HG03064 (cell line): ENCODE data around the gene MAP1B.
"Not testable (repeated sequence)": the region's sequence is repeated elsewhere in the genome, so short reads cannot be mapped to it uniquely, and the experiment has no call there.

ENCODE experiments used
- ATAC-seq: cut with Tn5 transposase; IDR thresholded peaks from one replicate; pipeline ENCODE4 v1.9.1; 2021; ENCODE audit warnings: low read depth; ENCODE audit not compliant: unreplicated experiment

MAP1B gene

DNA sequence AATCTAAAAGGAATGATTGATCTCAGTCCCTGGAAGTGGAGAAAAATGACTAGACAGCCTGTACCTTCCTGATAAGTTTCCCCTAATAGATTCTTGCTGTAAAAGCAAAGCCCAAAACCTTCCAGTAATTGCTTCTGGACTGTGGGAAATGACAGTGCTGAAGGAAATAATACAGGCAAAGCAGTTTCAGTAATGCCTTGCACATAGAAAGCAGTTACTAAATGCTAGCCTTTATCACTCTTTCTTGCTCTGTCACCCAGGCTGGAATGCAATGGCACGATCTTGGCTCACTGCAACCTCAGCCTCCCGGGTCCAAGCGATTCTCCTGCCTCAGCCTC is 50.3 kb downstream of the MAP1B start:
- ATAC-seq: no peak

DNA sequence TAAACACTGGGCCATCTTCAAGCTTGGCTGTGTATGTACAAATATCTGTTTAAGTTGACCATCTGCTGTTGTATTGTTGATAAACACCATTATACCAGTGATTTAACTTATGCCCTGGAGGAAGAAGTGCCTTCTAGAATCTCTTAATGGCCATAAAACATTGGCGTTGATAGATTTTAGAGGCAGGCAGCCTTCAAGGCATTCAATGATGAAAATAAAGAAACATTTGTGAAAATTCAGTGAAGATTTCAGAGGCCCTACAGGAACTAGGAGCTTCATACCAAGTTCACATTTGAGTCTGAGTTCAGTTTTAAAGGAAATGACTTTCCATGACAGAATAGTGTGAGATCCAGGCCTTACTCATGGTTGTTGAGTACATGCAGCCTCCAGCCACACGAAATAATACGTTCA is 52.2 kb downstream of the MAP1B start:
- no peak for ATAC-seq

DNA sequence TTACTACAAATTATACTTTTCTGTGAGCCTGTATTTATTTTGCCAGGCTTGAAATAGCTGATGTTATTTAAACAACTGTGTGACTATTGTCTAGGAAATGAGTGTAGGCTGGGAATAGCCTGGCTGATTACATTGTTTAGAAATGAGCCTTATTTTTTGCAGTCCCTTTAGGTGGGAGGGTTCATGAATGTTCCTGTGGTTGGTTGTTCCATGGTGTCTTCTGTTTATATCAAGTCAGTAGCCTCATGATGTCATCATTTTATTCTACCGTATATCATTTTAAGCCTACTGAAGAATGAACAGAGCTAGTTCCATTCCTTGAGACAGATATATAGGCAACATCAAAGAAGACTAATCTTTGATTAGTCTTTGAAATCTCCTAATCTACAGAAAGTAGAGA is 53.1 kb downstream of the MAP1B start:
- ATAC-seq: no peak

DNA sequence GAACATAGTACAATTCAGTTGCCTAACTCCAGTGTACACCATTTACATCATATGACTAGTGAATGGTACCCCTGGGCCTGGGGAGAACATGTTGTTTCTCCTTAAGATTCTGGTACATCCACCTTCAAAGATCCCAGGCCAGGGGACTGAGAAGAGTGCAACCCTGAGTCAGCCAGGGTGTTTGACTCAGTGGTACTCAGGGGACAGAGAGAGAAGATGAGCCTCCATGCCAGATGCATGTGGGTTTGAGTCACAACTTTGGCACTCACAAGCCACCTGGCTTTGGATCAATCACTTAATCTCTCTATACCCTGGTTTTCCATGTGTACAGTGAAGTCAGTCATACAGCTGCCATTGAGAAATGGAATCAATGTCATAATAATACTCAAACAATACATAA is 53.7 kb downstream of the MAP1B start:
- no peak for ATAC-seq

DNA sequence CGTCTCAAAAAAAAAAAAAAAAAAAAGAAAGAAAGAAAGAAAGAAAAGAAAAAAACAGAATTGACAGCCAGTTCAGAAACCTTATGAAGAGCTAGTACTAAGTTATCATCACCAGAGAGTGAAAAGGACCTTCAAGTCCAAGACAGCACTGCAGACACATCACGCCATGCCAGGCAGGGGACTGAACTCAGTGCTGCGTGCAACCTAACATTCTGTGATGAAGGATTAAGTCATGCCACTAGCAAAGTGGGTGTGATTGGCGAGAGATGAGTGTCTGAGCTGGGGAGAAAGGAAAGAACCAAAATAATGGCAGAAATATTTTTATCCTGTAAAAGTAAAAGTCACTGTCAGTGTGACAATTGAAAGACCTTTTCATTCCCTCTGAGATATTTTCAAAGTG is 54.7 kb downstream of the MAP1B start:
- ATAC-seq: no peak

DNA sequence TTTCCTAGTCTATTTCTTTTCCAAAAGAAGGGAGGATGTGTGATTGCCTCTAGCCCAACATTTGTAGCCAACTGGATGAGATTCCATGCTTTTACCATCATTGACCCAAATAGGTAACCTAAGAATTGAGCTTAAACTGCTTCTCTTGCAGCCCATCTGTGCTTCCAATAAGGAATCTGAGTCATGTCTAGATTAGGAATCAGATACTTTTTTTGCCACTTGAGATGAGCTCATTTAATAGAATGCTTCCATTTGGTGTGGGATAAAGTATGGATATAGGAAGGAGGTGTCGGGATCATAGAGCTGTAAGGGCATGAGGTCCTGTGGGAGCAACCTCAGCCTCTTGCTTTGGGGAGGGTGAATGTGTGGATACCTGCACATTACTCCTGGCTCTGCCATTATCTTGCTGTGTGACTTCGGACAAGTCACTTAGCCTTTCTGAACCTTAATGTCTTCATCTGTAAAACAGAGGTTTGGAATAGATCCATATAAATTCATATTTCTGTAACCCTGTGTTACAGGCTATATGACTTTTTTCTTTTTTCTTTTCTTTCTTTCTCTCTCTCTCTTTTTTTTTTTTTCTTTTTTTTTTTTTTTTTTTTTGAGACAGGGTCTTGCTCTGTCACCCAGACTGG is 56.2 kb downstream of the MAP1B start:
- no peak for ATAC-seq

DNA sequence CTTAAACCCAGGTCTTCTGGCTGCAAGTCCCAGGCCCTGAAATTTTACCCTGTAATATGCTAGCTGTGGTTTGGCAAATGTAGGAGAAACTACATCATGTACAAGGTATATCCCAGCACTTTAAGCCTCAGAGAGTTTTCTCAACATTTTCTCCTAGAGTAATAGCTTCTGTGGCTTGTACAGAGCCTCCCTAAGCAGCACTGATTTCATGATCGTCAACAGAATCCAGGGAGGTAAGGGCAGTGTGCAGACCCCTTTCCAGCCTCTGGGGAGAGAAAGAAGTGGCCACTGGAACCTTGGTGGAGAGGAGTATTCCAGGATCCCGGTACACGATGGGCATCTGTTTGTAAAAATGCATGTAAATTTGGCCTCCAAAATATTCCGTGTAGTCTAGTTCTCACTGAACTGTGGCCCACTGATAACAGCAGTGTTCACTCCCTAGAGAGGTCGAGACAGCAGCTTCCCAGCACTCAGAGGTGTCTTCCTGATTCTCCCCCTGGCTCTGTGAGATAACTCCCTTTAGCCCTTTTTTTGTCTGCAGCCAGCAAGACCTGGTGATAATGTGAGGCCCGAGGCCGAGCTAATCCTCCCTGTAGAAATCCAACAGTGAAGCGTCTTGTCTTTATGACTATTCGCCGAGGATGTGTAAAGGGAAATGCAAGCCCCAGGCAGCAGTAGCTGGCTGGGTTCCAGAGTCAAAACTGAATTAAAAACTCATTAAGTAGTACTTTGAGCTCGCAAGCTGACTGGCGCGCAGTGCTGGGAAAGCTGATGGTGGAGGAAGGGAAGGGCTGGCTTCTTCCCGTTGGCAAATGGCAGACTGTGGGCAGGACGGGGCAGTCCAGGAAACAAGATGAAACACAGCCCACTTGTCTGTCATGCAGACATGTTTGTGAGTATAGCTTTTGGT is 59.0 kb downstream of the MAP1B start:
- ATAC-seq: no peak

DNA sequence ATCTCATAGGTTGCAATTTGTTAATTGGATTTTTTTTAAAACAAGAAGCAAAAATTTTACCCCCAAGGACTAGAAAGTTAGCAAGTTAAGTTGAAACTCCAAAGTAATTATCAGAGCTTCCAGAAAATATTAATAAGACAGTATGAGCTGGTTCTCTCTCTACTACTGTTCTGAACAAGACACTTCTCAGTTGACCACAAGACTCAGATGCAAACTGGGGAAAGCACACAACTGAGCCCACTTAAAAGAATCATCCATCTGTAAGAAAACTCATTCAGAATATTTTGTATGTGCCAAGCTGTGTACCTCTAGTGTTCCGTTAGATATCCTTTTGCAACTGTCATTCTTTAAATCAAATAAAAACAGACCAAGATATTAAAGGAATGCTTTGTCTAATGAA is 60.0 kb downstream of the MAP1B start:
- ATAC-seq: no peak

DNA sequence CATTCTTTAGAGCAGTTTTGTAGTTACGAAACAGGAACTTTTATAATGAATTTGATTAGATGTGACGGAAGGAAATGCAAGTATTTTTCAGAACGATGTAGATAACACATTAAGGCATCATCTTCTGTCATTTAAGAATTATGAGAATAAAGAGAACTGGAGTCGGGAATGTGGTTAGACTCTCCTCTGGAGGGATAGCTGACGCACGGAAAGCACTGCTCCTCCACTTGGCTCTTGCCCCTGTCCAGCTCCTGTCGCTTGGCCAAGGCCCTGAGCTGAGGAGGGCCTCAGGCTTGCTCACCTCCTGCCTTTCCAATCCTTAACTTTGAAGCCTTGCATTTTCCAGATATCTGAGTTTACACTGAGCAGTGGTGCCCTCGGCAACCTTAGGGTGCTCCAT is 60.5 kb downstream of the MAP1B start:
- no peak for ATAC-seq

DNA sequence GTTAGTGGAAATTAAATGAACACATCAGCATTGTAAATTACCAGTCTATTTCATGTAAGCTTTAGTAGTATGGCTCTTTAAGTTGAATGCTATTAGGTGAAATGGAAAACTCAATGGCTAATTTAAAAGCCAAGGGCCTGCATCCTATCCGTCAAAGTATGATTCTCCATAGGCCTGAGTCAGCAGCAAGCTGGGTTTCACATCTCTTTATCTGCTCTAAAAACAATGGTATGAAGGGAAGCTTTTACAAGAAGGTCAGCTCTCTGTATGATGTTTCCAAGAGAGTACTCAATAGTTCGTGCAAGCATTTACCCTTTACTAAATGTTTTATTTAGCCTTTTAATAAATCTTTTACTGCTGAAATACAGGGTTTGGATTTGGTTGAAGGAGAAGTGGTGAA is 62.8 kb downstream of the MAP1B start:
- ATAC-seq: no peak

DNA sequence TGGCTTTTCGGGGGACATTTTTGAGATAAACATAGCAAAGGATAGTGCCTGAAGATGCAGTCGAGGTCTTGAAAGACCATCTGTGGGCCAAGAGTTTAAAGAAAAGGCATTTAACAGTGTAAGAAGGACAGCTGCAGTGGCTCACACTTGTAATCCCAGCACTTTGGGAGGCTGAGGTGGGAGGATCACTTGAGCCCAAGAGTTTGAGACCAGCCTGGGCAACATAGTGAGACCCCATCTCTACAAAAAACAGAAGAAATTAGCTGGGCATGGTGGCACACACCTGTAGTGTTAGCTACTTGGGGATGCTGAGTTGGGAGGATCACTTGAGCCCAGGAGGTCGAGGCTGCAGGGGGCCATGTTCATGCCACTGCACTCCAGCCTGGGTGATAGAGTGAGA is 63.9 kb downstream of the MAP1B start:
- not testable (repeated sequence) for ATAC-seq

DNA sequence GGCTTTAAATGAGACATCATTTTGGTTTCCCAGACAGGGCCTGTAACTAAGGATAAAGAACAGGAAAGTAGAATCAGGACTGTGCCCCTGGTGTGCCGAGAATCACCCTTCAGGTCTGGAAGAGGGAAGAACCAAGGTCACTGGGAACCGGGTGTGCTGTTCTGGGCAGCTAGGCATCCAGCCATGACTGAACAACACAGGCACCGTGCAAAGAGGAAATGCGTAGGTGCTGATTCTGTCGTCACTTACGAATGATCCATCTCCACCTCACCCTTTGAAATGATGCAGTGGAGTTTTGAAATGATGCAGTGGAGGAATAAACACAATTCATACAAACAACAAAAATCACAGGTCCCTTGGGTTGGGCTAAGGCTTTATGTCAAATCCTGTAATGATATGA is 64.4 kb downstream of the MAP1B start:
- no peak for ATAC-seq

DNA sequence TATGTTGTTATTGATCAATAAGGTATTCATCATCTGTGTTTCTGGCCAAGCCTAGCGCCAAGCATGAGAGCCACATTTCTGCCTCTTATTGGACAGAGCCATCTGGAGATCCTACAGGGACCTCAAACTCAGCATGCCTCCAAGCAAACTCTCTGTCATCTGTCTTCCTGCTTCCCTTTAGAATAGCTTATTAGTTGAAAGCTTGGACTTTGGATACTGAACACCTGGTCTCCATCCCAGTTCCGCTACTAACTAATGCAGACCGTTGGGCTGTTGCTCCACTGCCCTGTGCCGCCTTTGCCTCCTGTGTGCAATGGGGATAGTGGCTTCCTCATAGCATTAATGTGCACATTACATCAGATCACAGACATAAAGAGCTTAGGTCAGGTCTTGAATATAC is 65.5 kb downstream of the MAP1B start:
- ATAC-seq: no peak

DNA sequence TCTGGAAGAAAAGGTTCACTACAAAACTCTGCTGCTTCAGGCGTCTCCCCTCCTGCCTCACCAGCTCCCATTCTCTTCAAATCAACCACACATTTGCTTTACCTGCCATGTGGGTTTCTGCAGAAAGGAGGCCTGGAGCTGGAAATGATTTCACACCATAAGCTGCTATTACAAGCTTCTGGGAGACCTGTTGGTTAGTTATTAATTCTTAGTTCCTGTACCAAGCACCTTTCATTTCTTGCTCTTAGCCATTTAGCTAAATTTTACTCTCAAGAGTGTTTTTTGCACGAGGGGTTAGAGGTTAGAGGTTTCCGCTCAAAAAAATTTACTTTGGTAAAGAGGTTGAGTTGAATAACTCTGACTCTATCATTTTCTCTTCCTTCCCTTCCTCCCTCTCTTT is 70.3 kb downstream of the MAP1B start:
- ATAC-seq: no peak

DNA sequence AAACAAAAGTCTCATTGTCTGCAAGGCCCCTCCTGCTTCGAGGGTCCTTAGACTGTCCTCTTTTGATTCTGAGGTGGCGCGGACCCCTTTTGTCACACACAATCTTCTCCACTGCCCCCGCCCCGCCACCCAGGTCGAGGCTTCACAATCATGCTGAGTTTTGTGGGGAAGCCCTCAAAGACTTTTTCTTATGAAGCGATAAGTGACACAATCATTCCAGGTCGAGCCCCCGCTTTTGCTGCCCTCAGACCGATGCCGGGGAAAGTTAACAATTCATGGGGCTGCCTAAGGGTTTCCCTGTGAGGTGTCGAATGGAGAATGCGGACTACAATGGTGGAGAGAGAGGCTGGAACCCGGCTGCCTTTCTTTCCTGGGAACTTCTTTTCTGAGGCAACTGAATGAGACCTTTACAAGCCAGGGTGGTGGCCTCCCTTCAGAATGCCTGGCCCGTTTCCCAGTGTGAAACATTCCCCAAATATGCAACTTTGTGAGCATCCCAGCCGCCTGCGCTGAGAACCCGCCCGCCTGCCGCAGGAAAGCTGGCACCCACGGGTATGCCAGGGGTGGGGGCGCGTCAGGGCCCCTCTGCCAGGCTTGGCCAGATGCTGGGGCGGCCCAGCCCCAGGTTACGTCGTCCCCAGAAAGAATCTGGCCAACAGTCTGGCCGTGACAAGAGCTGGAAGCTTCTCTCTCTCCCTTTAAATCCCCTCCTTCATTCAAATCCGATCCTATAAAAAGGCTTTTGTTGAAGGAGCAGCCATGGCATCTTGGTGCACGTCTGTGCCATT is 71.9 kb downstream of the MAP1B start:
- no peak for ATAC-seq

DNA sequence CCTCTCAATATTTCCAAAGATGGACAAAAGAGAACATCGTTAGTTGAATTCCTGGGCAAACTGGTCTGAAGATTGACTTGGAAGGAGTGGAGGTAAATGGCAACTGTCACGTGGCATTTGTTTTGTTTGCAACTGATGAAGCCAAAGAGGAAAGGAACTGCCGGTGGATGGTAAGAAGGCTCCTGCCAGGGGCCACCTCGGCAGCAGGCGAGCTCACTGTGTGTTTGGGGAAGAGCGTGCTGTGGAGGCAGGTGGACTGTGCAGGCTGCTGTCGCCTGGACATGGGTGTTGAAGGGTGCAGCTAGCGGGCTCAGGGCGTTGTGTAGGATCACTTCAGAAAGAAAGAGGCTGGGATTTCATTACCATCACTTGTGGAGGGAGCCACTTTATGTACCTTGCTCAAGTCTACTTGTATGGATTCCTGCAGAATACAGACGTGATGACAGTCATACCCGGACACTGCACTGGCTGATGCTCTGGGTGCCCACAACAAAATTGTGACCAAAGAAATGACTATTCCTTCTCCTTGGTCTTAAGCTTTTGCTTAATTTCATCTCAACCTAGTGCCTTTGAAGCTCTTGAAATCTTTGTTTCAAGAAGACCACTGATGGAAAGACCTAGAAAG is 72.7 kb downstream of the MAP1B start:
- no peak for ATAC-seq

DNA sequence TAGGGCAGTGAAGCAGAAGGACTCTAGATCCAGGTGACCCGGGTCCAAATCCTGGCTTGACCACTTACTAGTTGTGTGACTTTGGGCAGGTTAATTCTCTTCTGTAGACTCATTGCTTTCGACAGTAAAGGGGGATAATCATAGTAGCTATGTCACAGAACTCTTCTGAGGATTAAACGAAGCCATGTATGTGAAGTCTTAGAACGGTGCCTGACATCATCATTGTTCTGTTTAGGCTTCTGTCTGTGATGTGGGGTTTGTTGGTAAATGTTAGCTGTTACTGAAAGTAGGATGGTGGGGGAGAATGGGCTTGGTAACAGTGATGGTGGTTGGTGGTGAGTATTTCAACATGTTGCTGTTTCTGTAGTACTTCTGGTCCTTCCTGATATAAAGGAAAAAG is 73.7 kb downstream of the MAP1B start:
- ATAC-seq: no peak

DNA sequence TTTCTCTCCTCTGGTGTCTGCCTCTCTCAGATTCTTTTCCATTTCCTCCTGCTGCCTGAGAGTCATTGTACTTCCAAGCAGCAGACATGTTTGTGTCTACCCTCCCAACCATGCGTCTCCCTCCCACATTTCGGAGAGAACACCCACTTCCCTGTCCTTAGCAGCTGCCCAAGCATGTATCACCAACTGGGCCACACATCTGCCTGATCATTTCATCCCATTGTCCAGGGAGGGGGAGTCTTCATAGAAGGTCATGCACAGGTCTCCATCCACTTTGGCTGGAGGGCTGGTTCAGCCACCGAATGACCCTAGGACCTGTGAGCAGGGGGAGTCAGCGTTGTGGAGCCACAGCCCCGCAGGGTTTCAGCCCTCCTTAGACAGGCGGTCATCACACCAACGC is 75.4 kb downstream of the MAP1B start:
- no peak for ATAC-seq

DNA sequence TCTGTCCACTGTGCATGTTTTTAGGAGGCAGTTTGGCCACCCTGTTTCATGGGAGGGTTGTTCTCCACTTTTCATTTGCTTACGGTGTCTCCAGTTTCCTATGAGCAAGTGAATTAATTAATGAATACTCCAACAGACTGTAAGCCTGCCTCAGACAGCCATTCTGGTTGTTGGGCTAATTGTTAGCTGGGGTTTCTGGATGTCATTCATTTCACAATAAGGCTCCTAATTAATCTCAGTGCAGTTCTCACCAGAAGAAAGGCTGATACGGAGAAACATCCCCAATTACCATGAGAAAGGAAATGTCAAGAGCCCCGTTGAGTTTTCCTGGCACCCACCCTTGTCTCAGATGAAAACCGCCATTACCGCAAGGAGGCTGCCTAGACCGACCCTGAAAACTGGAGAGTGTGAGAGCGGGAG is 75.8 kb downstream of the MAP1B start:
- ATAC-seq: no peak

DNA sequence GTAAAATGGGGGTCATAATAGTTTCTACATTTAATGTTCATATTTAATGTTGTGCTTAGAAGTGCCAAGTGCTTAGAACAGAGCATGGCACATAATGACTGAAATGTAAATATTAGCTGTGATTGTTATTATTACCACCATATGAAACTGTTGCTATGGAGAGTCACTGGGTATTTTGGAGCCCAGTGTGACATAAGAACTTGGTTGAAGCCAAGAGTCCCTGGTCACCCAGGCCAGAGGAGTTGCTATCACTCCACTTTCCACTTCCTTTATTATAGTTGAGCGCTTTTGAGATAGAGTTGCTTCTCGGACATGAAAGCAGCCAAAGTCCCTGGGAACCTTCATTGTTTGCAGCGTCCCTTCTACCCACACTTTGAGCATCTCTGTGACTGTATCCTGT is 77.1 kb downstream of the MAP1B start:
- no peak for ATAC-seq
